Prostate gland (tissue), 2 donors: ENCODE measurements around the gene ACY1. TPM values are rescaled to one million over a fixed set of nuclear protein-coding genes. Genes with fewer than 3 reads are reported as not detected.

Experiments used
- DNase-seq: peaks from one replicate; pipeline ENCODE4 v3.0.0-alpha.2; 2019; ENCODE audit warnings: low spot score
- H3K27ac ChIP-seq, 2 donors: fragments of 200-600 bp; sonication (generic); 2 replicates each; pipeline ENCODE4 v1.5.1; 2017 to 2019
- H3K27me3 ChIP-seq: fragments of 200-600 bp; sonication (generic); replicated peaks from 2 replicates; pipeline ENCODE4 v1.5.1; 2019; ENCODE audit not compliant: insufficient read depth
- H3K36me3 ChIP-seq, 2 donors: fragments of 200-600 bp; sonication (generic); 1 replicate in 1 of 2; 2 replicates in 1 of 2; pipeline versions ENCODE4 v1.5.1 to v1.8.1; 2017 to 2019
- H3K4me1 ChIP-seq: fragments of 200-600 bp; sonication (generic); replicated peaks from 2 replicates; pipeline ENCODE4 v1.5.1; 2019
- H3K4me3 ChIP-seq, 2 donors: fragments of 200-600 bp; sonication (generic); 2 replicates each; pipeline ENCODE4 v1.5.1; 2017 to 2019
- H3K9me3 ChIP-seq: fragments of 200-600 bp; sonication (generic); 2 replicates; pipeline ENCODE4 v1.5.1; 2017
- CTCF ChIP-seq, 4 experiments: fragments of 200-600 bp in 2 of 4; fragments of 450-650 bp in 2 of 4; sonication (generic) in 2 of 4; IDR thresholded peaks; 1 replicate in 3 of 4; 2 replicates in 1 of 4; pipeline ENCODE4 v1.5.1; 2016 to 2019; ENCODE audit warnings: antibody characterized with exemption in 4 of 4, mild to moderate bottlenecking in 2 of 4, moderate library complexity in 2 of 4
- POLR2A ChIP-seq: fragments of 450-650 bp; IDR thresholded peaks from one replicate; pipeline ENCODE4 v1.6.1; 2016; ENCODE audit warnings: antibody characterized with exemption, mild to moderate bottlenecking
- POLR2AphosphoS5 ChIP-seq: sonication (generic); formaldehyde crosslinking; IDR thresholded peaks from one replicate; pipeline ENCODE4 v1.6.1; 2017; ENCODE audit warnings: antibody characterized with exemption
- WGBS: methylation state at CpG from one replicate; pipeline ENCODE4 v1.1.5; 2018; 5-methylcytosine and 5-hydroxymethylcytosine counted together
- intact Hi-C: fragments of 100-400 bp; cut with DNase I; formaldehyde crosslinking; loops from one replicate; pipeline ENCODE4 v1.14.2; 2022
- total RNA-seq, 2 donors: library from RNA; depleted of rRNA; stranded (reverse); fragments of >200 nt; gene quantifications; one replicate each; pipeline ENCODE4 v1.1.0, GENCODE V29; 2016

Gene ACY1
- total RNA-seq, 2 donors from 2014 or later, result 42.1 to 82.6 TPM

- TF ChIP-seq POLR2AphosphoS5 (no peak), CTCF (IDR thresholded peaks at IDR 0.05) (no peak), POLR2A (no peak)
- WGBS, result 74% methylated on average over 1 of the region's 1 CpG
- DNase-seq, result no peak
- Histone ChIP-seq H3K9me3 (no peaks in the 10 kb centered on the region), H3K4me3 (no peak overlapping the region), H3K4me1 (peaks cover 8% of the 10 kb centered on the region), H3K36me3 (no peaks in the 10 kb centered on the region), H3K27me3 (no peaks in the 10 kb centered on the region), H3K27ac (no peak overlapping the region)
- intact Hi-C loops, result no loop called here
Observed at GRCh38 chr3:51954713-51955112, 28.6 kb upstream of the ACY1 start.

GRCh38 chr3:51955175-51955892 lies 28.0 kb upstream of the ACY1 start, which contains the start of gene GPR62:
Gene GPR62 (plus strand): TSS chr3:51955381. CDS start chr3:51955653, 272 bp downstream.
- Histone ChIP-seq H3K4me1 (peaks cover 8% of the 10 kb centered on the region), H3K9me3 (no peaks in the 10 kb centered on the region), H3K27me3 (no peaks in the 10 kb centered on the region), H3K4me3 (peak within 1 kb of the TSS; percentile 29 to 35), H3K36me3 (no peaks in the 10 kb centered on the region), H3K27ac (peak within 1 kb of the TSS; percentile 69 to 73)
- intact Hi-C loops, result no loop called here
- TF ChIP-seq POLR2A, result no peak
- TF ChIP-seq POLR2AphosphoS5, result no peak
- TF ChIP-seq CTCF (IDR thresholded peaks at IDR 0.05), result no peak
- WGBS, result 39% methylated on average over 31 of the region's 33 CpGs
- no peak for DNase-seq

GRCh38 chr3:51955893-51956770 lies 27.2 kb upstream of the ACY1 start:
- no peaks in the 10 kb centered on the region for H3K9me3 ChIP-seq
- intact Hi-C loops, result no loop called here
- peaks cover 8% of the 10 kb centered on the region for H3K4me1 ChIP-seq
- H3K4me3 ChIP-seq, result peak overlapping the region; percentile 29 to 35
- H3K27me3 ChIP-seq, result no peaks in the 10 kb centered on the region
- peak overlapping the region; percentile 69 to 73 for H3K27ac ChIP-seq
- H3K36me3 ChIP-seq, result no peaks in the 10 kb centered on the region
- DNase-seq, result peak; percentile 63
- WGBS, result 3% methylated on average over 60 of the region's 97 CpGs
- TF ChIP-seq POLR2A, result peak; percentile 23
- TF ChIP-seq CTCF (IDR thresholded peaks at IDR 0.05), result peak in 2 of 4 experiments; percentile 37 to 58
- TF ChIP-seq POLR2AphosphoS5, result no peak

GRCh38 chr3:51957520-51958205 lies 25.7 kb upstream of the ACY1 start:
- peaks cover 8% of the 10 kb centered on the region for H3K4me1 ChIP-seq
- TF ChIP-seq CTCF (IDR thresholded peaks at IDR 0.05) (no peak), POLR2AphosphoS5 (no peak), POLR2A (no peak)
- no peak overlapping the region for H3K4me3 ChIP-seq
- H3K36me3 ChIP-seq, result no peaks in the 10 kb centered on the region
- 90% methylated on average over 15 of the region's 15 CpGs for WGBS
- no peak overlapping the region for H3K27ac ChIP-seq
- DNase-seq, result no peak
- no peaks in the 10 kb centered on the region for H3K27me3 ChIP-seq
- intact Hi-C loops, result no loop called here
- no peaks in the 10 kb centered on the region for H3K9me3 ChIP-seq
